HG02973 (cell line): ENCODE measurements around the gene GRIK3.

ENCODE experiments used
- ATAC-seq: cut with Tn5 transposase; IDR thresholded peaks from one replicate; pipeline ENCODE4 v1.9.1; 2021; ENCODE audit warnings: moderate library complexity; ENCODE audit not compliant: unreplicated experiment

The GRIK3 gene

DNA sequence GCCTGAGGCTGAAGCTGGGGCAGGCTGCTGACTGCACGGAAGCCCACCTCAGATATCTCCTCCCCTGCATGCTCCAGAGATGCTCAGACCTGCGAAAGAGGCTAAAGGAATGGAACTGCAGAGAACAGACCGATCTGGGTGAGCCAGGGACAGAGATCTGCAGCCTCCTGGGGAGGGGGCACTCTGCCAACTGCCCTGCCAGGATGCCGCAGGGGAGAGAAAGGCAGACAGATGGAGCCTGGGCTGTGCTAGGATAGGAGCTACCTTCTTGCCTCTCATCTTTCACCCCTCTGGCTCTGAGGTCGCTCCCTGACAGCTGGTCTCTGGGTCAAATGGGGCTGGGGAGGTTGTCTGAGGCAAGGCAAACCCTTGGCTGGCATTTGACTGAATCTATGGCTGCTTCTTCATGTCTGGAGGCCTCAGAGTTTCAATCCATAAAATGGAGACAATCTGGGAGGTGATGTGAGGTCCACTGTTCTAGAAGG, 238.2 kb downstream of the GRIK3 start:
- no peak for ATAC-seq

DNA sequence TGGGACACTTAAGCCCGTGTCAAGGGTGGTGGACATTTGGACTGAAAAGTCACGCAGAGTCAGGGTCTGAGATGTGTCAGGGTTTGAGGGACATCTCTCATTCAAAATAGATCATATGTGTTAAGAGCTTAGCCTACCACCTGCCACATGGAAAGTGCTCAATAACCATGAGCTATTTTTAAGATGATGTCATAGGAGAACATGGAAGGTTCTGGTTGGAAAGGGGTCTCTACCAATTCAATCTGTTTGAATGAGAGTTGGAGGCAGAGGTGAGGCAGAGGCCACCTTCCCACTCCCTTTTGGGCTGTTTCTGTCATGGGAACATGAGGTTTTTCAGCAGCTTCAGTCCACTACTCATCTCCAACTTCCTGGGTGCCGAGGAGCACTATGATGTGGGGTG, 239.9 kb downstream of the GRIK3 start:
- no peak for ATAC-seq

DNA sequence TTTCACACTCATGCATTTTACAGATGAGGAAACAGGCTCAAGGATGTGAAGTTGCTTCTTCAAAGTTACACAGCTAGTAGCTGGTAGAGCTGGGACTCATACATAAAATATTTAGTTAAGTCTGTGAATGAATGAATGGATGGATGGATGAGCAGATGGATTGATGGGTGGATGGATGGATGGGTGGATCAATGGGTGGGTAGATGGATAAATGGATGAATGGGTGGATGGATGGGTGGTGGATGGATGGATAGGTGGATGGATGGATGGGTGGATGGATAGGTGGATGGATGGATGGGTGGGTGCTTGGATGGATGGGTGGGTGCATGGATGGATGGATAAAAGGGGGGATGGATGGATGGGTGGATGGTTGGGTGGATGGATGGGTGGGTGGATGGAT, 240.9 kb downstream of the GRIK3 start:
- no peak for ATAC-seq

DNA sequence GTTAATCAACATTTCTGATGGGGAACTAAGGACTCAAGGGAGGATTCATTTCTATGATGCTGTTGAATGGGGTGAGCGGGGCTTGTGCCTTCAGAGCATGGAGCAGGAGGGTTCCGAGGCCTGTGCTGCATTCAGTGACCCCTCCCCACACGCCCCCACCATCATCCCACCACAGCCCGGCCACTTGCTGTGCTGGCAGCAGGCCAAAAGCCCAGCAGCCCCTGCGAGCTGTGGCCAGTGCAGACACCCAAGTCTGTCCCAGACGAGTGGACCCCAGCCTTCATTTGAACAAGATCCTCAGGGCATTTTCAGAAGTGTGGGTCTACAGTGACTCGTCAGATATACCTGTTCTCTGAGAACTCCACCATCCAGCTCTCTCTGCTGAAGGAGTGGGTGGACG, 242.0 kb downstream of the GRIK3 start:
- ATAC-seq: no peak

DNA sequence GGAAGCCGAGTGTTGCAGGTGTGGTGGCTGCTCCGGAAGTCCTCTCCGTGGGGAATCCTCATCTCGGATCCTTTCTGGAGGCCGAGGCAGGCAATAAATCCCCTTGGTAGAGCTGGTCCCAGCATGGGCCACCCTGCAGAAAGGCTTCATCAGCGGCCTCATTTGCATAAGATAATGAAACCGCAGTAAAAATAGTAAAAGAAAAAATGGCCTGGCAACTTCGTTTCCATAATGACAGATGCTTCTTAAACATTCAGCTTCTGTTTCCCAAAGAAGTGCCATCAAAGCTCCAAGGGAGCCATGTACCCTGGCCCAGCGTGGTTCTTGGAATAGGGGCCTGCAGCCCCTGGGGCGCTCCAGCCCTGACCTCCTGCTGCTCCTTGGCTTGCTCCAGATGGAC, 244.1 kb downstream of the GRIK3 start:
- ATAC-seq: no peak

DNA sequence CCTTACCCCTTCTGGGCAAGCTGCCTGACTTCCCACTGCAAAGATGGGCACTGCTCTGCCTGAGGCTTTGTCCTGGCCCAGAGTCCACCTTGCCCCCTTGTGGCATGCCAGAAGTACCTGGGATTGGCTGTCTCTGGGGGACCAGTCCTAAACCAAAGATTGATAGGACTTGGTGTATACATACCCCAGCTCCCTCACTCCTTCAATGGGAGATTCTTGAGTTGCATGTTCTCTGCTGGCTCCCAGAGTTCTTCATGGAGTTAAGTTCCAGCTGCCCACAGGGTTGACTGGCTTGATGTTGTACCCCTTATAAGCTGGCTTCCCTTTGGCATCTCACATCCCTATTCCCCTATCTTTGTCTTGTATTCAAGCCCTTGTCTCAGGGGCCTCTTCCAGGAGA, 244.8 kb downstream of the GRIK3 start:
- ATAC-seq: no peak

DNA sequence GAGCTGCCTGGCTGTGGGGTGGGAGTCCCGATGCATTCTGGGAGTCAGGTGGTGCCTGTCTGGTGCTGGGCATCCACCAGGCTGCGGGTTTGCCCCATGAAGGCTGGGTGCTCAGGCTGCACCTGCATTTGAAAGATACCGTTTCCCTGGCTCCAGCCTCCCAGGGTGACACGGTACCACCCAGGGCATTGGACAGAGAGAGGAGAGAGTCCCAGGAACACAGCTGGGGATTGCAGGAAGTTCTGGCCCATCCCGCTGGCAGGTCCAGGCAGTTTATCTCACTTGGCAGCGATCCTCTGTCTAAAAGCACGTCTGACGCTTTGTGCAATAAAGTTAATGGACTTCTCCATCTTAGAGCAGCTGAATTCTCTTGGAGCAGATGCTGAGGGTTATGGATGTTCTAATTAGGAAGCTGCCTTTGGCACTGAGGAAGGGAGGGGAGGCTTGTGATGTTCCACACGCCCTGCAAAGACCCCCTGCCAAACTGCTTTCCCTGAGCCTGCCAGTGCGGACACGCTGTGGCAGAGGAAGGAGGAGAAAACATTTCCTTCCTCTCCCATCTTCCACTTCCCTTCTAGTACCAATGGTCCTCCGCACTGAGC, 246.9 kb downstream of the GRIK3 start:
- ATAC-seq: no peak

DNA sequence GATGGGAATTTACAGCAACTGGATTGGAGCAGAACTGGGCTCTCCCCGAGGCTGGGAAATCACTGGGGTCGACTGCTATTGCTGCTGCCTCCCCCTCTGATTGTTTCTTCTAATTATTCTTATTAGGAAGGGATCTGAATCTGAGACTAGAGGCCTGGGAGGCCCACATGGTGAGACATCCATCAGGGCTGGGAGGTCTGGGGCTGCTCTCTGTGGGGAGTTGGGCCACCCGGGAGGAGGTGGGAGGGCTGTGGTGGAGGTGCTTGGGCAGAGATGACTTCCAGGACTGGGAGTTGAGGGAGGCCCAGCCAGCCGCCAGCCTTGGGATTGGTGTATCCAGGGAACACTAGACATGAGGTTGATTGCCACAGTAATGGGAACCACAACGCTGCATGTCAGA, 247.9 kb downstream of the GRIK3 start:
- ATAC-seq: no peak

DNA sequence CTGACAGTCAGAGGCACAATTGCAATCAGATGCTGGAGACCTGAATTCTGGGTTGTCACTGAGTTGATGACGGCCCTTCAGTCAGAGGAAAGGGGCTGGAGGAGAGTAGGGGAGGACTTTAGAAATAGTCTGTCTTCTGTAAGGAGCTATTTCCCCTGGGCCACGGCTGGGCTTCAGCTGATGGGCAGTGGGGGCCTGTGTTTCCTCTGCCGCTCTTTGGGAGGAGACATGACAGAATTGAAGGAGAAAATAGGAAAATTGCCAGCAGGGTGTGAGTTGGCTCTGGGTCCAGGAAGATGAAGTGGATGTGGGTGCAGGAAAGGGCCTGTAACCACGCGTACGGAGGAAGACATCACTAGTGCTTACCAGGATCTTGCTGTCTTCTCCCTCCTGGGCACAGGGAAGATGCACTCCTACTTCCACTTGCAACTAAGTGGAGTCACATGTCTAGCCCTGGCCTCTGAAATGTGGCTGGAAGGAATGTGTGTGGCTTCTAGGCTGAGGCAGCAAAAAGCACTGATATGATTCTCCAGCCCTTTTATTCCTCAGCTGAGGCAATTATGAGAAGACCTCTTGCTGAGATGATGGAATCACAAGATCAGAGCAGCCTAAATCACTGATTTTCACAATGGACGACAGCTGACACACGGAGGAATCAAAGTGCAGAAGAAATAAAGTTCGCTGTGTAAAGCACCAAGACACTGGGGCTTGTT, 250.0 kb downstream of the GRIK3 start:
- no peak for ATAC-seq

DNA sequence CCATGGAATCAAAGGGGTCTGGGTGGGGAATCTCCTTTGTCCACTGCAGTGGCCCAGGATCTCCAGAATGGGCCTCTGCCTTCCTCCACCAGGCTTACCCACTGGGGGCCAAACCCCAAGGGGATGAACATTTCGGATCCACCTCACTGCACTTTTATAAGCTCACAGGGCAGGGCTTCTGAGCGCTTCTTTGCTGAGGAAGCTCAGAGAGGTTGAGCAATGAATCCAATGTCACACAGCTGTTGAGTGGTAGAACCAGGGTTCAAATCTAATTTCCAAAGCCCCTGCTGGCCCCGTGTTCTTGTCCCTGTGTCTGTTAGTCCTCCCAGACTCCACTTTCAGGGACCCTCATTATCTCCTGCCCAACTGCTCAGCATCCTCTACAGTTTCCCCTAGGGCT, 250.8 kb downstream of the GRIK3 start:
- ATAC-seq: no peak

DNA sequence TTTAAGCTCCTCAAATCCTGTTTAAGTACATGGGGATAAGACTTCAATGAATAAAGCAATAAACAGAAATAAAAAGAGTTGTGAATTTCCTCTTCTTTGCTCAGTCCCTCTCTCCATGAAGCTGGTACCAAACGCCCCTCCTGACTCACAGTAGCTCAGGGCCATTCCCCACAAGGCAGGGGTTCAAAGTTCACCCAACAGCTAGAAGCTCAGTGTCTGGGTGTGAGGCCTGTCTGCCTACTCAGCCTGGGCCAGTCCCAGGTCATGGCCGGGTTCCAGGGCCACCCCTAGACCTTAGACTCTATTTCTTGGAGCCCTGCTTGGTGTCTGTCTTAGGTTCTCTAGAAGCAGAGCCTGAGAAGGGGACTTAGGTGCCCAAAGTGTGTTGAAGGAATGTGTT, 251.5 kb downstream of the GRIK3 start:
- no peak for ATAC-seq

DNA sequence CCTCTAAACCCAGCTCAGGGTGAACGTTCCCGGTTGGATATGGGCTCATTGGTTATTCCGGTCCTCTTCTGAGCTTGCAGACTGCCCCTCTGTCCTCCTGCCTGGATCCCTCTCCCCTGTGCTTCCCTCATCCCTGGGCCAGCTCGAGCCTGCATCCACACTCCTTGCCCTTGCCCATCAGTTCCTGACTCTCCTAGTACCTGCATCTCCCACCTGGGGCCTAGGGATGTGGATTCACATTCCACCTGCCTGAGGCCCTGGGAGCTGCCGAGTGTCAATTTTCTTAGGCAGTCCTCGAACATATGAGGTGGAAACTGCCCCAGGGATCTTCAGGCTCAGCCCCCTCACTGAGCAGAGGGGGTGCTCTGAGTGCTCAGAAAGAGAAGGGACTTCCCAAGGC, 252.2 kb downstream of the GRIK3 start:
- ATAC-seq: no peak

DNA sequence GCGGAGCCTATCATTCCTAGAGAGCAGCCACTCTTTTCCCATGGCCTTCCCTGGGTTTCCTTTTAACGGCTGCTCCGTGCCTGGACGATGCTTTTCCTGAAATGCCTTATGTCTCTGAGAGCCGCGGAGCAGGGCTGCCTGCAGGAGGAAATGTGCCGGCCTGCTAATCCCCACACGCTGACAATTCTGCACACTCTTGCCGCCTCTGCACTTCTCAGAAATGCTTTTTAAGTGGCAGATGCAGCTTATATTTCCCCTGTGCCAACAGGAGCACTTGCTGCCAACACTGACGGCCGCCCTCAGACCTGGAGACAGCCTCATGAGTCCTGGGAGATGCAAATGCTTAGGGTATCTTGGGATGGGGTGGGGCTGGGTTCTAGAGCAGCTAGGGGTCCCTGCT, 253.2 kb downstream of the GRIK3 start:
- ATAC-seq: no peak

DNA sequence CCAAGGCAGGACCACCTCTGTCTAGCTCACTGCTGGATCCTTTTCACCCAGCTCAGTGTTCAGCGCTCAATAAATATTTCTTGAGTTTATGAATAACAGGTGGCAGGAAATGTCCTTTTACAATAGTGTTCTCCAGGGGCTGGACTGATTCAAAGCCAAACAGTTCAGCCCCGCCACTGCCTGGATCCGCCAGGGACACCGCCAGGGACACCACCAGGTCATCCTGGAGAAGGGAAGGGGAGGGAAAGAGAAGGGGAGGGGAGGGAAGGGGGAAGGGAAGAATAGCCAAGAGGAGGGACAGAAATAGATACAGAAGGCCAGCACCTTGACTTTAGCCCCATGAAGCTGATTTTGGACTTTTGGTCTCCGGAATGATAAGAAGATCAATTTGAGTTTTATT, 255.6 kb downstream of the GRIK3 start:
- no peak for ATAC-seq

DNA sequence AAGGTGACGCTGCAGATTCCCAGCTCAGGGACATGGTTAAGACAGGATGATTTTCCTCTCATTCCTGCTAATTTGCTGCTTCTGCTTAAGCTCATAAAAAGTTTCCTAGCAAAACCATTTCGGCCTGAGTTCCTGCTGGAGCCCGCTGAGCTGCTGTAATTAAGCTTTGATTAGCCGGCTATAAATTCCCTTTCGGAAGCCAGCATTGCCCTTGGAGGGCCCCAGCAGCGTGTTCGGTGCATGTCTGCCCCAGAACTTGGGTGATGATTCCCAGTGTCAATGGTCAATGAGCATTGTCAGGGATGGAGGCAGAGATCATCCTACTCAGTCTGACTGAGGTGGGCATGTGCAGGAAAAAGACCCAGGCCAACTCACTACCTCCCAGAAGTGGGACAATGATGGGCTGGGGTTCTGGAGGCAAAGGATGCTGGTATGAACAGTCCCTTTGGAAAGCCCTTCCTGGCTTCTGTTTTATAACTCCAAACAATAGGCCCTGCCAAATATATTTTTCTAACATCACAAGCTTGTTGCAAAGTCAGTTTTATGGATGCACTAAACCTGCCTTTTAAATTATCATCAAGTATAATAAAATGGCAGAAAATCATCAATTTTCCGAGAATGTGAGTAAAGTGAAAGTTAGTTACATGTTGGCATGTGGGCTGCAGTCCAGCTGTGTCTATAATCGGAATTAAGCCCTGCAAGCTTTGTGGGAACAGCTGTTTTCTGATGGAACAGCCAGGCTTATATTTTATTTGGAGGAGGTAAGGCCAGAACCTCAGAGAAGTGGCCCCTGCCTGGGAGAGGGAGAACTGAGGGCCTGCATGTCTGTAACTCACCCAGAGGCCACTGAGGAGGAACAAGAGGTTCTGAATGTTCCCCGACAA, 257.1 kb downstream of the GRIK3 start:
- ATAC-seq: no peak

DNA sequence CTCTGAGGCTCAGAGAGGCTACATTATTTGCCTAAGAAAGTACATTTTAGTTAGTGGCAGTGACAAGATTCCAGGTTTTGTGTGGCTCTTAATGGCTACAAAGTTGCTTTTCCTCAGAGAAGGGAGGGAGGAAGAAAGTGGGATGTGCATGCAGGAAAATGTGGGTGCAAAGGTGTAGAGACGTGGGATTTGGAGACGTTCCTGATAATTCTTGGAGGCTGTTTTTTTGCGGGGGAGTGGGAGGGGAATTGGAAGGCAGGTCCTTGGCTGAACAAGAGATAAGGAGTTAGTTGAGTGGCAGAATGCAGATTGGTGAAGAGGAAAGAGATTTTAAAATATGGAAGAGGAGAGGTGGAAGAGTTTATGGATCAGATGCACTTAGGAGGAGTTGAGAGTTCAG, 258.1 kb downstream of the GRIK3 start:
- no peak for ATAC-seq

DNA sequence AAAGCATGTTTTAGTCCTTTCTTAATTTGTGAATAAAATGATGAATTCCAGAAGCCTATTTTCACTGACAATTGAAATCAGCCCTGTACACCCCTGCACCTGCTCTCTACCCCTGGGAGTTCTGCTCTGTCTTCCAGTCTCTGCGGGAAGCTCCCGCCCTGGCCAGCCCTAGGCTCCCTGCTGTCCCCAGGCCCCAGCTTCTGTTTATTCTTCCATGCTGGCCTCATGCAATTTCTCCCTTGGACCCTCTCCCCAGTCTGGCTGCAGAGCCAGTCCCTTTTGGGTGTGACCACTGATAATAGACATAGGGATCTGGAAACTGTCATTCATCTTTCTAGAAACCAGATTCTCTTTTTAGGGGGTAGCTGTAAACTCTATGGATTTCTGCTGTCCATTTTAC, 258.6 kb downstream of the GRIK3 start:
- no peak for ATAC-seq

DNA sequence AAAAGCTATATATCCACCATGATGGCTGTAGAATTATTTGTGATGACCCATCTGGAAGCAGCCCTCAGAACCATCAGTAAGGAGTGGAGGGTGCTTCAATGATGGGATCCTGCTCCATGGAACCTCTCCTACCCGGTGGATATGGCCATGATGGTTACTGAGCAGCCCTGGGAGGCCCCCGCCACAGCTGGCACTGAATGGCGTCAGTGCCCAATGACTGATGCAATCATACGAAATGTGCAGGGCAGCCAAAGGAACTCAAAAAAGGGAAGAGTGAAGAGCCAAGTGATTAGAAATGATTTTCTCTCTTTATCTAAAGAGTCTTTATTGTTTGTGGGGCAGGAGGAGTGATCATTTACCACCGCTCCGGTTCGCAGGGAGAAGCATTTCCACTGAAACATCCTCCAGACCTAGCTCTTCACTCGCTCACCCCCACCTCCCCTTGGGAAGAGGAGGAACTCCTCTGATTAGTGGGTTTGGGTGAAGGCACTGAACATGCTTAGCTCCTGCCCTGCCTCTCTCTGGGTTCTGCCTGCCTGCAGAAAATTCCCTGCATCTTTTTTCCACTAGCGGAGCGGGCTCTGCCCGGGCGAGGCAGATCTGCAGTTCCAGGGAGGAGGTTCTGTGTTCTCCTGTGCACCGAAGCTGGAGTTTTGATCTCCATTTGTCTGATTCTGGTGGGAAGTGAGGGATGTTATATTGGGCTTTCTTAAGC, 260.3 kb downstream of the GRIK3 start:
- no peak for ATAC-seq

DNA sequence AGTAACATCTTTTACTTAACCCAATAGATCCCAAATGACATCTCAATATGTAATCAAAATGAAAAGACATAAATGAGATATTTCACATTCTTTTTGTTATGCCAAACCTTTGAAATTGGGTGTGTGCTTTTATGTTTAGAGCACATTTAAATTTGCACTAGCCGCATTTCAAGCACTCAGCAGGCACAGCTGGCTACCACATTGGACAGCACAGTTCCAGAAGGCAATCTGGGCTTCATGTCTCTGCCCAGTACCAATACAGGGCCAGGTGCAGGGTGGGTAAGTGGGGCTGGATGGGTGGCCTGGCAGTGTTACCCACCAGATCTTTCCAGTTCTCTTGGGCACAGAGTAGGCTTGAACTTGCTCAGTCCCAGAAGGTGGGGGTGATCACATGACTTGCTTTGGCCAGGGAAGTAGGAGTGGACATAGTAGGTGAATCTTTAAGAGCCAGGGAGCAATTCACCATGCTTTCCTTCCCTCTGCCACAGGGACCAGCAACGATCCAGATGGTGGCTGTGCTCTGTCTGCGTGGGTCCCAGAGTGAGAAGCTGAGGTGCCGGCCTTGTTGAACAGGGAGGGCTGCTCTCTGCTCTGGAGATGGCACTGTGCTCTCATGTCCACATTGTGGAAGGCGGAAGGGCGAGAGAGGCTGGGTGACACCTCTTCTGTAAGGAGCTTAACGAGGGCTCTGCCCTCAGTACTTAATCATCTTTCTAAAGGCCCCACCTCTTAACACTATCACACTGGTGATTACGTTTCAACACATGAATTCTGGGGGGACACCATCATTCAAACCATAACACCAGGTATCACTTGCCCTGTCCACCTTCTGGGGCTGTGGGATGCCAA, 261.4 kb downstream of the GRIK3 start:
- no peak for ATAC-seq

DNA sequence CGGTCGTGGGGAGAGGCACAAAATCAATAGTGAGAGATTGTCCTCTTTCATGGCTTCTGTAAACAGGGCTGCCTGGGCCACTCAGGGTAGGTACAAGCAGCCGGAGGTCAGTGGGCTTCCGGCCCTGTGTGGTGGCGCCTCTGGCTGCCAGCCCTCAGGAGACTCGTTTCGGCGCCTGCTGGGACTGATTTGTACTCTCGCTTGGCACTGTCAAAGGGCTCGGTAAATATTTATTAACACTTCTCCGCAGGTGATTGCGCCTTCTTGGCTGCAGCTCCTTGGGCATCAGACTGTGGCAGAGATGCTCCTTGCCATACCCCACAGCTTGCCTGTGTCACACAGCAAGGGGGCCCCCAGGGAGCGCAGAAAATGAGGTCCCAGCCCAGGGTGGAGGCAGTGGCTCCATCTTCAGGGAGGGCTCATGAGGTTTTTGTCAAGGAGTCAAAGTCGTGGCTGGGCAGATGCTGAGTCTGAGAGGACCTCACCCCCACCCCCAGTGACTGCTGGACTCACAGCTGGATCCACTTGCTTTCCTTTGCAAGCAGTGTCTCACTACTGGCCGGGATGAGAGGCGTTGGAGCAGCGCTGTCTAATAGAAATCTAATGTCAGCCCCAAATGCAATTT, 262.5 kb downstream of the GRIK3 start:
- no peak for ATAC-seq
